Ramos (cell line): ENCODE measurements around the gene SDHAF1.

Source experiments
- in situ Hi-C: fragments of 300-500 bp; cut with MboI; formaldehyde crosslinking; loops from one replicate; pipeline ENCODE4 v1.14.3; 2022; ENCODE audit warnings: low sequenced_read_pairs; ENCODE audit not compliant: unreplicated experiment

The SDHAF1 gene

GRCh38 chr19:35986664-35987570, 8.1 kb upstream of the SDHAF1 start:
- in situ Hi-C loops = no loop called here

GRCh38 chr19:35987571-35987896, 7.5 kb upstream of the SDHAF1 start:
- in situ Hi-C loops = no loop called here

GRCh38 chr19:35988824-35989223, 6.2 kb upstream of the SDHAF1 start:
- in situ Hi-C loops = no loop called here

GRCh38 chr19:35990156-35990555, 4.8 kb upstream of the SDHAF1 start:
- in situ Hi-C loops = no loop called here

GRCh38 chr19:35990771-35991730, 3.9 kb upstream of the SDHAF1 start:
- in situ Hi-C loops = no loop called here

- in situ Hi-C loops = no loop called here
Observed at GRCh38 chr19:35991731-35992450, 3.1 kb upstream of the SDHAF1 start.

- in situ Hi-C loops = no loop called here
Observed at GRCh38 chr19:35992907-35993765, 1.9 kb upstream of the SDHAF1 start.

- in situ Hi-C loops = no loop called here
Observed at GRCh38 chr19:35993923-35994598, 927 bp upstream of the SDHAF1 start.

GRCh38 chr19:35996777-35997176, 1.8 kb downstream of the SDHAF1 start:
- in situ Hi-C loops = no loop called here

- in situ Hi-C loops = no loop called here
Observed at GRCh38 chr19:36001605-36002004, 6.6 kb downstream of the SDHAF1 start.

GRCh38 chr19:36003284-36003683, 8.3 kb downstream of the SDHAF1 start:
- in situ Hi-C loops = no loop called here

- in situ Hi-C loops = no loop called here
Observed at GRCh38 chr19:36006955-36007354, 12.0 kb downstream of the SDHAF1 start.

- in situ Hi-C loops = no loop called here
Observed at GRCh38 chr19:36008336-36008978, 13.5 kb downstream of the SDHAF1 start, which contains the start of gene SYNE4. Gene SYNE4 (minus strand): TSS chr19:36008813. CDS start chr19:36008681, 132 bp downstream.

GRCh38 chr19:36009220-36009619, 14.2 kb downstream of the SDHAF1 start:
- in situ Hi-C loops = no loop called here

GRCh38 chr19:36009633-36010379, 14.8 kb downstream of the SDHAF1 start:
- in situ Hi-C loops = no loop called here

GRCh38 chr19:36010402-36010801, 15.4 kb downstream of the SDHAF1 start:
- in situ Hi-C loops = no loop called here

- in situ Hi-C loops = no loop called here
Observed at GRCh38 chr19:36013280-36014011, 18.5 kb downstream of the SDHAF1 start.
